ENCODE data around the gene TGM1. TPM values are rescaled to one million over a fixed set of nuclear protein-coding genes. Genes with fewer than 3 reads are reported as not detected.

Gene TGM1
- total RNA-seq, 4 donors from 2014 or later = 0.20 TPM; not detected in 3

DNA sequence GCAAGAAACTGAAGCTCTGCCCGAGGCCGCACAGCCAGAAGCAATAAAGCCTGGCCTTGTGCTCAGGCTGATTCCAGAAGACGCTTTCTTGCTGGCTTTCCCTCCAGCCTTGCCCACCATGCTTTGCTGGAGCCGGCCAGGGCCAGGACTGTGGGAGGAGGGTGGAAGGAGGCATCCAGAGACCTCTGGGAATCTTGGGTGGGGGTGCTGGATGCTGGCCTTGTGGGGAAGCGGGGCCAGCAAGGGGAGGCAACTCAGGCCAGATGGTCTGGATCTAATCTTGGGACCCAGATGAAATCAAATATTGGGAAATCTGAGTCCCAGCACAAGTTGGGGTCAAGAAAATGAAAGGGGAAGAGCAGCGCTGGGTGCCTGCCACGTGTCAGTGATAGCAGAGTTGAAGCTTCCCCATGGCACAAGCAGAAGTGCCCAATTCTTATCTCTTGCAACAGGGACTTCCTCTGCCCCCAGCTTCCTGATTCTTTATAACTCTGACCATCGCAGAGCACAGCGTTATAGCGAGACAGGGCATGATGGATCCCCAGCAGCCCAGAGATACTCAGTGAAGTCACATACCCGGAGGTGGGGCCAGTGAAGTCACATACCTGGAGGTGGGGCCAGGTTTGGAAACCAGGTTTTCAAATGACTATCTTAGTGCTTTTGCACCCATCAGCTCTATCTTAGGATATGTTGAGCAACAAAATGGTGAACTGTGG lies 14.8 kb upstream of the TGM1 start:
- ATAC-seq (no peak), DNase-seq (no peak)
- Histone ChIP-seq H3K27me3 (no peaks in the 10 kb centered on the region), H3K4me1 (peaks cover 0 to 3% of the 10 kb centered on the region in 2 donors), H3K9me3 (no peaks in the 10 kb centered on the region), H3K27ac (no peak overlapping the region), H3K4me3 (no peak overlapping the region), H3K36me3 (no peaks in the 10 kb centered on the region)
- in situ Hi-C loops (cut with MboI; ENCODE audit: low sequenced_read_pairs in 4 of 4) (no loop called here), intact Hi-C loops (cut with DNase I; ENCODE audit: low total_unique reads) (no loop called here)
- TF ChIP-seq, protein P1, sequence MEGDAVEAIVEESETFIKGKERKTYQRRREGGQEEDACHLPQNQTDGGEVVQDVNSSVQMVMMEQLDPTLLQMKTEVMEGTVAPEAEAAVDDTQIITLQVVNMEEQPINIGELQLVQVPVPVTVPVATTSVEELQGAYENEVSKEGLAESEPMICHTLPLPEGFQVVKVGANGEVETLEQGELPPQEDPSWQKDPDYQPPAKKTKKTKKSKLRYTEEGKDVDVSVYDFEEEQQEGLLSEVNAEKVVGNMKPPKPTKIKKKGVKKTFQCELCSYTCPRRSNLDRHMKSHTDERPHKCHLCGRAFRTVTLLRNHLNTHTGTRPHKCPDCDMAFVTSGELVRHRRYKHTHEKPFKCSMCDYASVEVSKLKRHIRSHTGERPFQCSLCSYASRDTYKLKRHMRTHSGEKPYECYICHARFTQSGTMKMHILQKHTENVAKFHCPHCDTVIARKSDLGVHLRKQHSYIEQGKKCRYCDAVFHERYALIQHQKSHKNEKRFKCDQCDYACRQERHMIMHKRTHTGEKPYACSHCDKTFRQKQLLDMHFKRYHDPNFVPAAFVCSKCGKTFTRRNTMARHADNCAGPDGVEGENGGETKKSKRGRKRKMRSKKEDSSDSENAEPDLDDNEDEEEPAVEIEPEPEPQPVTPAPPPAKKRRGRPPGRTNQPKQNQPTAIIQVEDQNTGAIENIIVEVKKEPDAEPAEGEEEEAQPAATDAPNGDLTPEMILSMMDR (IDR thresholded peaks at IDR 0.05 in 4 of 5, conservative IDR thresholded peaks at IDR 0.05 in 1 of 5) = no peak
- no peak for TF ChIP-seq POLR2A (IDR thresholded peaks at IDR 0.05)

DNA sequence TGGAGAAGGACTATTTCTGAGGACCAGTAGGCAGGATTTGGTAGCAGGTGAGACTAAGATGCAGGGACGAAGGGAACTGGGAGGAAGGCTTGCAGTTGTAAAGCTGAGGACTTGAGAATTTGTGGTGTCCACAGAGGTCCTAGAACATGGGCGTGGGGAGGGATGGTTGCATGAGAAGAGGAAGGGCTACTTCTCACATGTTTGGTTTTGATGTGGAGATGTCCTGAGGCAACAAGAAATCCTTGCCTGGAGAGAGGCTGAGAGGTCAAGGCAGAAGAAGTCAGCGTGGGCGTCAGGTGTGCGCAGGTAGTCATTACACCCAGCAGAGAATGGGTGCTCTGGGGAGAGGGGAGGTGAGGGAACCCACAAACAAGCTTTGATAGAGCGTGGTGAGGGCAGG lies 14.1 kb upstream of the TGM1 start:
- intact Hi-C loops (cut with DNase I; ENCODE audit: low total_unique reads) = no loop called here
- H3K4me3 ChIP-seq = no peak overlapping the region

DNA sequence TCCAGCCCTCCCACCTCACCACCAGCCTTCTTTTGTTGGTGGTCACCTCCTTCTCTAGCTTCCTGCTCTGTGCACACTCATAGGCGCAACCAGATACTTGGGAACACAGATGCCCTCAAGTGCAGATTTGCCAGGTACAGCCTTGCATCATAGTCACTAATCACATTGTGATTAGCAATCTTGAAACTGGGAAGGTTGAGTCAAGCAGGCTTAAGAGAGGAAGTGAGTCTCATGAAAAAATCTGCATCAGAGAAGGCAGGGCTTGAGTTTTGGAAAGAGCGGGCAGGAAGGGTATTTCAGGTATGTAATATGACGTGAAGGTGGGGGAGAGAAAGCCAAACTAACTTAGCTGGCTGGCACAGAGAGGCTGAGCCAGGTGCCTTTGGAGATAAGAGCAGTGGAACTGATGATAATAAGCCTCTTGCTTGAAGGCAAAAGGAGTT lies 11.1 kb upstream of the TGM1 start:
- ATAC-seq = no peak
- H3K4me1 ChIP-seq = peaks cover 4 to 6% of the 10 kb centered on the region in 2 donors
- no peaks in the 10 kb centered on the region for H3K9me3 ChIP-seq
- no peak overlapping the region for H3K4me3 ChIP-seq
- H3K27me3 ChIP-seq = no peaks in the 10 kb centered on the region
- TF ChIP-seq POLR2A (IDR thresholded peaks at IDR 0.05) = no peak
- TF ChIP-seq, protein P1 (IDR thresholded peaks at IDR 0.05 in 4 of 5, conservative IDR thresholded peaks at IDR 0.05 in 1 of 5) = no peak
- no peak for DNase-seq
- H3K36me3 ChIP-seq = peaks cover 0 to 10% of the 10 kb centered on the region in 2 donors
- H3K27ac ChIP-seq = no peak overlapping the region
- in situ Hi-C loops (cut with MboI; ENCODE audit: low sequenced_read_pairs in 4 of 4) (no loop called here), intact Hi-C loops (cut with DNase I; ENCODE audit: low total_unique reads) (no loop called here)

More for the DNA sequence above, 14.1 kb upstream of the TGM1 start:
- Histone ChIP-seq H3K27me3 (no peaks in the 10 kb centered on the region), H3K27ac (no peak overlapping the region), H3K9me3 (no peaks in the 10 kb centered on the region), H3K4me1 (peaks cover under 1 to 3% of the 10 kb centered on the region in 2 donors), H3K36me3 (no peaks in the 10 kb centered on the region)
- DNase-seq (no peak), ATAC-seq (no peak)
- in situ Hi-C loops (cut with MboI; ENCODE audit: low sequenced_read_pairs in 4 of 4) = no loop called here
- TF ChIP-seq, protein P1 (IDR thresholded peaks at IDR 0.05 in 4 of 5, conservative IDR thresholded peaks at IDR 0.05 in 1 of 5) = no peak
- no peak for TF ChIP-seq POLR2A (IDR thresholded peaks at IDR 0.05)

DNA sequence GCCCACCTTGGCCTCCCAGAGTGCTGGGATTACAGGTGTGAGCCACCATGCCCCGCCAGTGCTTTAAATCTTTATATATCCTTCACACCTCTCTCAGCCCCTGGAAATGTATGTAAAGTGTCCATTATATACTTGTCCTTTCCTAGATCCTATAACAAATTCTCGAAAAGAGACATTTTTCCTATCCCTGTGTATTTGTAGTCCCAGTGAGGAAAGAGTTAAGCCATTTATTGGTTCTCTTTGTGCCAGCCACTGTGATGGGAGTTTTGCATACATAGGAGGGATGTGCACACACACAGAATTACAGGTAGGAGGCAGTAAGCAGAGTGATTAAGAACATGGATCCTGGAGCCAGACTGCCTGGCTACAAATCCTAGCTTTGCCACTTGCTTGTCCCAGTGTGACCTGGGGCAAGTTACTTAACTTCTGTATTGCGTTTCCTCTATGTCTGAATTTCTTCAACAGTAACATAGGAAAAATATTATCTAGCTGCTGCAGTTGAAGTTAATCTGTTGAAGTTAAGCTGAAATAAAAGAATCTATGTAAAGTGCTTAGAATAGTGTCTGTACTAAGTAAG lies 10.5 kb upstream of the TGM1 start:
- no peak overlapping the region for H3K4me3 ChIP-seq
- DNase-seq (no peak), ATAC-seq (no peak)
- peaks cover 4 to 6% of the 10 kb centered on the region in 2 donors for H3K4me1 ChIP-seq
- intact Hi-C loops (cut with DNase I; ENCODE audit: low total_unique reads) (no loop called here), in situ Hi-C loops (cut with MboI; ENCODE audit: low sequenced_read_pairs in 4 of 4) (no loop called here)
- no peaks in the 10 kb centered on the region for H3K9me3 ChIP-seq
- H3K27ac ChIP-seq = no peak overlapping the region
- peaks cover 0 to 13% of the 10 kb centered on the region in 2 donors for H3K36me3 ChIP-seq
- TF ChIP-seq, protein P1 (IDR thresholded peaks at IDR 0.05 in 4 of 5, conservative IDR thresholded peaks at IDR 0.05 in 1 of 5) = no peak
- TF ChIP-seq POLR2A (IDR thresholded peaks at IDR 0.05) = no peak
- H3K27me3 ChIP-seq = no peaks in the 10 kb centered on the region
